ENCODE data around the gene PLXDC2.

Gene PLXDC2

GRCh38 chr10:19788075-19788686 is 28.1 kb upstream of the PLXDC2 start:
- no peak overlapping the region for H3K27ac ChIP-seq (ENCODE audit: low read depth, low read length)
- H3K27me3 ChIP-seq (ENCODE audit: control insufficient read depth, low read length) = no peaks in the 10 kb centered on the region
- H3K9me2 ChIP-seq (replicated peaks; ENCODE audit: control insufficient read depth, low read length) = no peaks in the 10 kb centered on the region
- H3K36me3 ChIP-seq (ENCODE audit: control insufficient read depth, low read length) = no peaks in the 10 kb centered on the region
- TF ChIP-seq EZH2phosphoT487 (IDR thresholded peaks at IDR 0.05; ENCODE audit: borderline replicate concordance, low read length) (no peak), CTCF (IDR thresholded peaks at IDR 0.05; ENCODE audit: low read depth, low read length, poor library complexity, severe bottlenecking) (peak; percentile 84)
- H3K4me1 ChIP-seq (ENCODE audit: control insufficient read depth, low read length) = no peaks in the 10 kb centered on the region
- H3K4me2 ChIP-seq (ENCODE audit: low read length) = no peak overlapping the region
- H3F3A ChIP-seq (ENCODE audit: control insufficient read depth, insufficient read depth) = no peaks in the 10 kb centered on the region
- H4K20me1 ChIP-seq (ENCODE audit: control insufficient read depth, insufficient read depth, low read depth, low read length) = no peaks in the 10 kb centered on the region
- H3K4me3 ChIP-seq (ENCODE audit: low read length) = no peak overlapping the region
- no peaks in the 10 kb centered on the region for H3K9me3 ChIP-seq (ENCODE audit: control insufficient read depth, insufficient read depth, low read length)
- no peaks in the 10 kb centered on the region for H3K79me2 ChIP-seq (ENCODE audit: control insufficient read depth, low read length)

- H3K9me3 ChIP-seq (ENCODE audit: control insufficient read depth, insufficient read depth, low read length) = no peaks in the 10 kb centered on the region
- no peaks in the 10 kb centered on the region for H3K4me1 ChIP-seq (ENCODE audit: control insufficient read depth, low read length)
- no peak overlapping the region for H3K4me2 ChIP-seq (ENCODE audit: low read length)
- H3K27me3 ChIP-seq (ENCODE audit: control insufficient read depth, low read length) = no peaks in the 10 kb centered on the region
- H3K79me2 ChIP-seq (ENCODE audit: control insufficient read depth, low read length) = no peaks in the 10 kb centered on the region
- H4K20me1 ChIP-seq (ENCODE audit: control insufficient read depth, insufficient read depth, low read depth, low read length) = no peaks in the 10 kb centered on the region
- H3F3A ChIP-seq (ENCODE audit: control insufficient read depth, insufficient read depth) = no peaks in the 10 kb centered on the region
- no peak overlapping the region for H3K4me3 ChIP-seq (ENCODE audit: low read length)
- H3K9me2 ChIP-seq (replicated peaks; ENCODE audit: control insufficient read depth, low read length) = no peaks in the 10 kb centered on the region
- no peak overlapping the region for H3K27ac ChIP-seq (ENCODE audit: low read depth, low read length)
- no peak for TF ChIP-seq CTCF (IDR thresholded peaks at IDR 0.05; ENCODE audit: low read depth, low read length, poor library complexity, severe bottlenecking)
- TF ChIP-seq EZH2phosphoT487 (IDR thresholded peaks at IDR 0.05; ENCODE audit: borderline replicate concordance, low read length) = no peak
- no peaks in the 10 kb centered on the region for H3K36me3 ChIP-seq (ENCODE audit: control insufficient read depth, low read length)
Measured at GRCh38 chr10:19788902-19789301, 27.3 kb upstream of the PLXDC2 start.

- Histone ChIP-seq H3K4me3 (ENCODE audit: low read length) (no peak overlapping the region), H3K4me2 (ENCODE audit: low read length) (no peak overlapping the region), H3K36me3 (ENCODE audit: control insufficient read depth, low read length) (no peaks in the 10 kb centered on the region), H3K4me1 (ENCODE audit: control insufficient read depth, low read length) (no peaks in the 10 kb centered on the region), H3K27me3 (ENCODE audit: control insufficient read depth, low read length) (no peaks in the 10 kb centered on the region), H3K27ac (ENCODE audit: low read depth, low read length) (no peak overlapping the region), H3K9me3 (ENCODE audit: control insufficient read depth, insufficient read depth, low read length) (no peaks in the 10 kb centered on the region), H3F3A (ENCODE audit: control insufficient read depth, insufficient read depth) (no peaks in the 10 kb centered on the region), H3K79me2 (ENCODE audit: control insufficient read depth, low read length) (no peaks in the 10 kb centered on the region), H4K20me1 (ENCODE audit: control insufficient read depth, insufficient read depth, low read depth, low read length) (no peaks in the 10 kb centered on the region), H3K9me2 (replicated peaks; ENCODE audit: control insufficient read depth, low read length) (no peaks in the 10 kb centered on the region)
- TF ChIP-seq EZH2phosphoT487 (IDR thresholded peaks at IDR 0.05; ENCODE audit: borderline replicate concordance, low read length) = no peak
- no peak for TF ChIP-seq CTCF (IDR thresholded peaks at IDR 0.05; ENCODE audit: low read depth, low read length, poor library complexity, severe bottlenecking)
Measured at GRCh38 chr10:19789607-19790006, 26.6 kb upstream of the PLXDC2 start.
